Stimulated activated naive CD4-positive, alpha-beta T cell (primary cell): ENCODE data around the gene ATP8B1.

Experiments
- DNase-seq, 6 experiments: peaks; one replicate each; lab custom pipeline; 2025; lab: John Stamatoyannopoulos, UW

The ATP8B1 gene

GRCh38 chr18:57618910-57619309 lies 184.2 kb downstream of the ATP8B1 start:
- DNase-seq, result no peak

- DNase-seq, result no peak
These were observed 199.2 kb downstream of the ATP8B1 start for GRCh38 chr18:57603871-57604270.
